ENCODE measurements around the gene MICAL2. TPM values are rescaled to one million over a fixed set of nuclear protein-coding genes. Genes with fewer than 3 reads are reported as not detected.

The MICAL2 gene
- total RNA-seq, 1 donor from 2014 or later: 20.8 TPM

DNA sequence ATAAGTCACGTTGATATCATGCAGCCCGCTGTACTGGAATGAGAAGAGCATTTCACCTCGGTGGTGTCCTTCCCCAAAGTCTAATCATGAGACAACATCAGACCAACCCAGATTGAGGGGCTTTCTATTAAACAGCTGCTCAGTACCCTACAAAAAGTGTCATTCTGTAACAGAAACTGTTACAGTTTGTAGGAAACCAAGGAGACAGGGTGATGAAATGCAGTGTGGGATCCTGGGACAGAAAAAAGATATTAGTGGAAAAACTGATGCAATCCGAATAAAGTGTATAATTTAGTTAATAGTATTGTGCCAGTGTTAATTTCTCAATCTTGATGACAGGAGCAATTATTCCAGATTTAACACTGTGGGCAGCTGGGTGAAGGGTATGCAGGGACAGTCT, 128.0 kb downstream of the MICAL2 start:
- TF ChIP-seq, protein P1, sequence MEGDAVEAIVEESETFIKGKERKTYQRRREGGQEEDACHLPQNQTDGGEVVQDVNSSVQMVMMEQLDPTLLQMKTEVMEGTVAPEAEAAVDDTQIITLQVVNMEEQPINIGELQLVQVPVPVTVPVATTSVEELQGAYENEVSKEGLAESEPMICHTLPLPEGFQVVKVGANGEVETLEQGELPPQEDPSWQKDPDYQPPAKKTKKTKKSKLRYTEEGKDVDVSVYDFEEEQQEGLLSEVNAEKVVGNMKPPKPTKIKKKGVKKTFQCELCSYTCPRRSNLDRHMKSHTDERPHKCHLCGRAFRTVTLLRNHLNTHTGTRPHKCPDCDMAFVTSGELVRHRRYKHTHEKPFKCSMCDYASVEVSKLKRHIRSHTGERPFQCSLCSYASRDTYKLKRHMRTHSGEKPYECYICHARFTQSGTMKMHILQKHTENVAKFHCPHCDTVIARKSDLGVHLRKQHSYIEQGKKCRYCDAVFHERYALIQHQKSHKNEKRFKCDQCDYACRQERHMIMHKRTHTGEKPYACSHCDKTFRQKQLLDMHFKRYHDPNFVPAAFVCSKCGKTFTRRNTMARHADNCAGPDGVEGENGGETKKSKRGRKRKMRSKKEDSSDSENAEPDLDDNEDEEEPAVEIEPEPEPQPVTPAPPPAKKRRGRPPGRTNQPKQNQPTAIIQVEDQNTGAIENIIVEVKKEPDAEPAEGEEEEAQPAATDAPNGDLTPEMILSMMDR (IDR thresholded peaks at IDR 0.05): no peak
- no peak overlapping the region for H3K4me3 Mint-ChIP-seq (ENCODE audit: unreplicated experiment)
- H3K4me1 Mint-ChIP-seq (ENCODE audit: unreplicated experiment): peaks cover 23% of the 10 kb centered on the region
- peaks cover 4% of the 10 kb centered on the region for H3K36me3 Mint-ChIP-seq (ENCODE audit: unreplicated experiment)
- H3K27ac Mint-ChIP-seq (ENCODE audit: unreplicated experiment): no peak overlapping the region
- DNase-seq (ENCODE audit: extremely low spot score, unreplicated experiment): no peak
- H3K27me3 Mint-ChIP-seq (ENCODE audit: unreplicated experiment): no peaks in the 10 kb centered on the region
- no peaks in the 10 kb centered on the region for H3K9me3 Mint-ChIP-seq (ENCODE audit: unreplicated experiment)

DNA sequence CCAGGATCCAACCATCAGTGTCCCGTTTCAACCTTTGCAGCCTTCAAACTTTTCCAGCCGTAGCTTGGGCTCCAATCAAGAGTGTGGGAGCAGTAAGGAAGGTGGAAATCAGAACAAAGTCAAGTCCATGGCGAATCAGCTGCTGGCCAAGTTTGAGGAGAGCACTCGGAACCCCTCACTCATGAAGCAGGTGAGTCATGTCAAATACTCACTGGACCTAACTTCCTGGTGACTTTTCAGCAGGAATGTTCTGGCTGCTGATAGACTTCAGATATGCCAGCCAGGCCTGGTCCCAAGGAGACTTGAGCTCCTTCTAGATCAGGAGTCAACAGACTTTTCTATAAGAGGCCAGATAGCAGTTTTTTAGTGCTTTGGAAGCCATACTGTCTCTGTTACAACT, 129.0 kb downstream of the MICAL2 start:
- TF ChIP-seq, protein P1 (IDR thresholded peaks at IDR 0.05): no peak
- no peaks in the 10 kb centered on the region for H3K9me3 Mint-ChIP-seq (ENCODE audit: unreplicated experiment)
- H3K36me3 Mint-ChIP-seq (ENCODE audit: unreplicated experiment): peaks cover 5% of the 10 kb centered on the region
- H3K4me3 Mint-ChIP-seq (ENCODE audit: unreplicated experiment): no peak overlapping the region
- H3K4me1 Mint-ChIP-seq (ENCODE audit: unreplicated experiment): peaks cover 14% of the 10 kb centered on the region
- H3K27ac Mint-ChIP-seq (ENCODE audit: unreplicated experiment): no peak overlapping the region
- no peak for DNase-seq (ENCODE audit: extremely low spot score, unreplicated experiment)
- no peaks in the 10 kb centered on the region for H3K27me3 Mint-ChIP-seq (ENCODE audit: unreplicated experiment)

DNA sequence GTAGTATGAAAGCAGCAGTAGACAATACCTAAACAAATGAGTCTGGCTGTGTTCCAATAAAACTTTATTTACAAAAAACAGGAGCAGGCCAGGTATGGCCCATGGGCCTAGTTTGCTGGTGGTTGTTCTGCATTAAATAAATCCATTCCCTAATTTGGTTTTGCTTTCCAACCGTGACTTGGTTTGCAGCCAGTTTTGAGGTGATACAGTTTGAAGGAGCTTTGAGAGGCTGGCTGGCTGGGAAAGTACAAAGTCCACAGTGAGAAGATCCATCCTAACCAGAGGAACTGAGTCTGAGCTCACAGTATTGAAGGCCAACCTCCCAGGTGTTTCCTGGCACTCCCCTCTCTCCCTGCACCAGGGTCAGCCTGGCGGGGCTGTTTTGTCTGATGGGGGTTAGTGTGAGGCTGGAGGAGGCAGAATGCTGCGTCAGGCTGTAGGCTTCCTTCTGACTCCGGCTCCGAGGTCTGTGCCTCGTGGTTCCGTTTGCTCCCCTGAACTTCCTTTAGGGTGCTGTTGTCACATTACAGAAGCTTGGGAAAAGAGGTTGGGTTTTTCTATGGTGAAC, 129.5 kb downstream of the MICAL2 start:
- Mint-ChIP-seq H3K4me1 (ENCODE audit: unreplicated experiment) (peaks cover 9% of the 10 kb centered on the region), H3K9me3 (ENCODE audit: unreplicated experiment) (no peaks in the 10 kb centered on the region), H3K27ac (ENCODE audit: unreplicated experiment) (no peak overlapping the region), H3K4me3 (ENCODE audit: unreplicated experiment) (no peak overlapping the region), H3K36me3 (ENCODE audit: unreplicated experiment) (peaks cover 6% of the 10 kb centered on the region), H3K27me3 (ENCODE audit: unreplicated experiment) (no peaks in the 10 kb centered on the region)
- DNase-seq (ENCODE audit: extremely low spot score, unreplicated experiment): no peak
- TF ChIP-seq, protein P1 (IDR thresholded peaks at IDR 0.05): no peak

DNA sequence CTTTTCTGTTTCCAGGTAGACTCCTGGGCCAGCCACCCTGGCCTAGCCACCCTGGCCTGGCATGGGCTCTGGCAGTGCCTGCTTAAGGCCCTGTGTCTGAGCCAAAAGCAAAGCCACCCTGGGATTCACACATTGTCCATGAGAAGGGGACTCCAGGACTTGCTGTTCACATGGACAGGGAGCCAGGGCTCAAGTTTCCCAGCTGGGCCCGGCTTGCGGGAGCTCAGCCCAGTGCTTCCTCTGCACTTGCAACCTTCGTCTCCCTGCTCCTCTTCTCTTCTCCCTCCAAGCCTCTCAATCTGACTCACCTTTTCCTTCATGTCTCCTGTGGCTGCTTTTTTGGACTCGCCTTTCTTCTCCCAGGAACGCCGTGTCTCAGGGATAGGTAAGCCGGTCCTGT, 130.3 kb downstream of the MICAL2 start:
- peaks cover 8% of the 10 kb centered on the region for H3K4me1 Mint-ChIP-seq (ENCODE audit: unreplicated experiment)
- H3K4me3 Mint-ChIP-seq (ENCODE audit: unreplicated experiment): no peak overlapping the region
- H3K27ac Mint-ChIP-seq (ENCODE audit: unreplicated experiment): no peak overlapping the region
- TF ChIP-seq, protein P1 (IDR thresholded peaks at IDR 0.05): no peak
- H3K9me3 Mint-ChIP-seq (ENCODE audit: unreplicated experiment): no peaks in the 10 kb centered on the region
- peaks cover 6% of the 10 kb centered on the region for H3K36me3 Mint-ChIP-seq (ENCODE audit: unreplicated experiment)
- no peak for DNase-seq (ENCODE audit: extremely low spot score, unreplicated experiment)
- H3K27me3 Mint-ChIP-seq (ENCODE audit: unreplicated experiment): no peaks in the 10 kb centered on the region

DNA sequence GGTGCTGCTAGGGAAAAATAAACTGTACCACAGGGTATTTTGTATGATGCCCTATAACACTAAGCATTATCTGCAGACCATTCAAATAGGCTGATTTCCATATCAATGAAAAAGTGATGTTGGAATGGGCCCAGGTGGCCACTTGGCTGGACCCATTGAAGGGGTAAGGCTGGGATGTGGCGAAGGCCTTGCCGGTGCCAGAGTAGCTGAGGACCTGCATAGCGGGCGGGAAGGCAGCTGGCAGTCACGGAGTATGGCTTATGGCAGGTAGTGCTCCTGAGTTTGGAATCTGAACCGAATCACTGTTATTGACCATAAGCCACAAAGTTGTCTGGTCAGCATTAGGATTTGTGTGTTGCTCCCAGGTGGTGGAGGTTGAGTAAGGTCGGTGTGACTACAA, 131.0 kb downstream of the MICAL2 start:
- H3K4me1 Mint-ChIP-seq (ENCODE audit: unreplicated experiment): peaks cover 4% of the 10 kb centered on the region
- H3K4me3 Mint-ChIP-seq (ENCODE audit: unreplicated experiment): no peak overlapping the region
- TF ChIP-seq, protein P1 (IDR thresholded peaks at IDR 0.05): no peak
- DNase-seq (ENCODE audit: extremely low spot score, unreplicated experiment): no peak
- H3K27me3 Mint-ChIP-seq (ENCODE audit: unreplicated experiment): no peaks in the 10 kb centered on the region
- H3K27ac Mint-ChIP-seq (ENCODE audit: unreplicated experiment): no peak overlapping the region
- H3K9me3 Mint-ChIP-seq (ENCODE audit: unreplicated experiment): no peaks in the 10 kb centered on the region
- H3K36me3 Mint-ChIP-seq (ENCODE audit: unreplicated experiment): peaks cover 6% of the 10 kb centered on the region

Measured in osteocyte (in vitro differentiated cells).